GM19351 (cell line): ENCODE results near the gene UBL3.
A peak's percentile ranks its signal among the peaks of the same experiment; 100 is the strongest.

Source experiments
- ATAC-seq: cut with Tn5 transposase; IDR thresholded peaks from one replicate; pipeline ENCODE4 v1.9.1; 2021; ENCODE audit warnings: mild to moderate bottlenecking, moderate library complexity; ENCODE audit not compliant: unreplicated experiment

Gene UBL3

DNA sequence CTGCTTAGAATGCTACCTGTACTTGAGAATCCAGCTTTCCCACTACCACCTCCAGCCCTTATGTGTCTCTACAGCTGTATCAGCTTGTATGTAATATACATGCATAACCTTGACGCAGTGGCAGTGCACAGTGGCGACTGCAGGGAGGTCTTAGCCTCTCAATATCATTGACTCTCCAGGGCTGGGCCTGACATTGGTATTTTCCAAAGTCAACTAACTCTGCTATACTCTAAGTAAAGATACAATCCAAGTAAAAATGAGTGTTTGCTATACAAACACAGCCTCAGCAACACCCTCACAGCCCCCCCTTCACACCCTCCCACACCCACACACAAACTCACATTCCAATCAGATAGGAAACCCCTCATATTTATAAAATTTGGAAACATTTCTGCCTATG, 6.7 kb upstream of the UBL3 start:
- ATAC-seq: no peak

DNA sequence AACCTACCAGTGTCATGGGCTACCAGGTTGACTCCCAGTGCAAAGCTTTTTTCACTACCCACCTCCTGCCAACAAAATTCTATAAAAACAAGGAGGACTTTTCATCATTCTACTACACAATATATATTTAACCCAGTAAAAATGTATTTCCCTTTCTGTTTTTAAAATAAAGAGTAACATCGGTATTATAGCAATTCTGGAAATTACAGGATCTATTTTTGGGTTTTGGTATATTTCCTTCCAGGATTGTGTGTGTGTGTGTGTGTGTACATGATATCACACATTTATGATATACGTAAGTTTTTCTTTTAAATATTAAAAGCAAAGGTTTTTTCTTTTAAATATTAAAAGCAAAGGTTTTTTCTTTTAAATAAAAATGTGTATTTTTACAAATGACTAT, 6.0 kb upstream of the UBL3 start:
- ATAC-seq: no peak

DNA sequence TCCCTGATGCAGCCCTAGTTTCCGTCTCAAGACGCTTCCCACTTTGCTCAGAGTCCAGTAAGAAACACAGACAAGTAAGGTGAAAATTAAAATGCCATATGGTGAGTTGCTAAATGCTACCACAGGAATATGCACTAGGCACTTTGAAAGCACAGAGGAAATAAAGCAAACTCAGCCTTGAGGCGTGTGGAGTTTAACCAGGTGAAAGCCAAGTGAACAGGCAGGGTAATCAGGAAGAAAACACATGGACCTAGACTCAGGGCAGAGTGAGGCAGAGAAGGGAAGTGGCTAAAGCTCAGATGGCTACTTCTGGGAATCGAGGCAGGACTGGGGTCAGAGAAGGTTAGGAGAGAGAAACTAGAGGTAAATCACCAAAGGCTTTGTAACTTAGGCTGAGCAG, 5.4 kb upstream of the UBL3 start:
- ATAC-seq: no peak

DNA sequence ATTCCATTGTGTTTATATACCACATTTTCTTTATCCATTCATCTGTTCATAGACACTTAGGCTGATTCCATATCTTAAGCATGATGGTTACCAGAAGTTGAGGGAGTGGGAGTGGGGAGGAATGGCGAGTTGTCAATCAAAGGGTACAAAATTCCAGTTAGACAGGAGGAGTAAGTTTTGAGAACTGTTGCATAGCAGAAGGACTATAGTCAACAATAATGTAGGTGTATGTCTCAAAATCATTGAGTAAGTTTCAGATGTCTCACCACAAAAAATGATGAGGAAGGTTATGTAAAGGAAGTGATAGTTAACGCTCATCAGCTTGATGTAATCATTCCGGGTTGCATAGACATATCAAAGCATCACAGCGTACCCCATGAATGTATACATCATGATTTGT, 4.6 kb upstream of the UBL3 start:
- no peak for ATAC-seq

DNA sequence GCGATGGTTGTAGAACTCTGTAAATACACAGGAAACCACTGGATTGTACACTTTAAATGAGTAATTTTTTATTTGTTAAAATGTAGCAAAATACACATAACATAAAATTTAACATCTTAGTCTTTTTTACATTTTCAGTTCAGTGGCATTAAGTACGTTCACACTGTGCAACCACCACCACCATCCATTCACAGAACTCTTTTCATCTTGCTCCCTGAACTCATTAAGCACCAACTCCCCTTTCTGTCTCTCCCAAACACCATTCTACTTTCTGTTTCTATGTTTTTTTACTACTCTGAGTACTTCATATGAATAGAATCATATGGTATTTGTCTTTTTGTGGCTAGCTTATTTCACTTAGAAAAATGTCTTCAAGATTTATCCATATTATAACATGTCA, 2.7 kb upstream of the UBL3 start:
- no peak for ATAC-seq

DNA sequence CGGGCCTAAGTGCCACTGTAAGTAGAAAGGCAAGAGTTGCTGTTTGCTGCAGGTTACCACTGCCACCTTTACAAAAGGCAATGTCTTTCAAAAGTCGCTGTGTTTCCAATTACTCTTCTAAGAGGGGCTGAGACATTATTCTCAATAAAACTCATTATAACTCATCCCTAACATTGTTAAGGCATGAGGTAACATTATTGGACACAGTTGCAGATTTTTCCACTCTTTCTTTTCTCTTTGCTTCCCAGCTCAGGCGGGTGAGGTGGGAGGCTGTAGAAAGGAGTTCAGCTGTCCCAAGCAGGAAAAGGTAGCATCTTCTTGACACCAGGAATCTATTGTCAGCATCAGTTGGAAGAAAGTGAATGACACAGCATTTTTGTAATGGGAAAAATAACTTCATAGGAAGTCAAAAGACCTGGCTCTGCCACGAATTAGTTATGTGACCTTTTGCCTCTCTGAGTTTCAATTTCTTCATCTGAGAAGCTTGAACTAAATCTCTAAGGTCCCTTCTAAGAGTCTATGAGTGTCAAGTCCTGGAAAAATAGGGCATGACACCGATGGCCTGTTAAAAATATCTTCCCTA, 2.1 kb upstream of the UBL3 start:
- ATAC-seq: no peak

DNA sequence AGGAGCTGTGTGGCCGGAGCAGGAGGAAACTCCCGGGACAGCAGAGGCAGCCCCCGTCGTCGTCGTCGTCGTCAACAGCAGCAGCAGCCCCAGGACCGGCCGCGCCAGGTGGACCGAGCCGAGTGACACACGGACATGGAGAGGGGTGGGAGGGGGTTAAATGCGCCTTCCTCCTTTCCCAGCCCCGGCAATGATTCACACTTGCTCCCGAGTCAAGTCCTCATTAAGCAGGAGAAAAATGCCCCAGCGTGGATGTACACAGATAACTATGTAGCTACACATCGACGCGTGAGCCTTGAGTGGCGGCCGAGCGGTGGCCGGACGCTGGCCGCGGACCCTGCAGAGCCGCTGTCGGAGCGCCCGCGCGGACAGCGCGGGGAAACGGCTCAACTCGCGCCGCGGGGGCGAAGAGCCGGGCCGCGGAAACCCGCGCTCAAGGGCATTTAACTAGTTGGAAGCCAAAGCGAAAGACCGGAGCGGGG, 645 bp downstream of the UBL3 start:
- peak; percentile 30 for ATAC-seq

DNA sequence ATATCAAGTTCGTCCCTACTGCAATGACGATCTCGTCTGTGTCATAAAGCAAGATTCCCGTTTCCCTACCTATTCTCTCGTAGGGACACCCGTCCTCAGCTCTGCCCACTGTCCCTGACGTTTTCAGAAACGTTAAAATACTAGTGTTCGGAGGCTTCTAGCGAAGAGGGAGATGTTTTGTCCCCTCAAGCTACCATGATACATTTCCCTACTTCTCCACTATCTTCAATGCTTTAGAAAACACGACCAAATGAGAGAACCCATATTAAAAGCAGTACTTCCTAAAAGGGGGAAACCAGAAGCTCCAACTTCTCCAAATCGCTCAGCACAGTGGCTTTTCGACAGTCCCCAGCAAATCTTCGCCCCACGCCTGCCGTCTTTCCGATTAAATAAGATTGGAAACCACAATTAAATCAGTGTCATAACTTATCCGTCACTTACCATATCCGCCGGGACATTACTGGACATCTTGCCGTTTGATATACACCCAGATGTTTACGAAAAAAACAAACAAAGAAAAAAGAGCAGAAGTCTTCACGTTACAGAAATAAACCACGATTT, 1.3 kb downstream of the UBL3 start:
- ATAC-seq: no peak

DNA sequence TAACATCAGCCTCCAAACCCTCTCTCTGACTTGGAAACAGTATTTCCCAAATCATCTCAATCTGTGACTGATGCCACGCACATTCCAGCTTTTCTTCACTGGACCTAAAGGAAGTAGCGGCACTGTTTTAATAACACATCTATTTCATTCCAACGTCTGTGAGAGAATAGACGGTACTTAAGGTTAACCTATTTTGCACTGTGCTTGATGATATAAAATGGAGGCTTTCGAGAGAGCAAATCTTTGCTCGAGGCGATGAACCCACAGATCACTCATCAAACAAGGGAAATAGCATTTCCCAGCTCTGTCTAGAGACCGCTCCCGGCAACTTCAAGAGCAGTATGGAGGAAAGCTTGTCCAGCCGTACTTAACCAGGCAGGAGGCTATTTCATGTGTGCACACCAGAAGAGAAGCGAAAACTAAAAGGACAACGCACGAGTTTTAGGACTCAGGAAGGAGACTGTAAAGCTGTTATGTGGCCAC, 2.9 kb downstream of the UBL3 start:
- no peak for ATAC-seq

DNA sequence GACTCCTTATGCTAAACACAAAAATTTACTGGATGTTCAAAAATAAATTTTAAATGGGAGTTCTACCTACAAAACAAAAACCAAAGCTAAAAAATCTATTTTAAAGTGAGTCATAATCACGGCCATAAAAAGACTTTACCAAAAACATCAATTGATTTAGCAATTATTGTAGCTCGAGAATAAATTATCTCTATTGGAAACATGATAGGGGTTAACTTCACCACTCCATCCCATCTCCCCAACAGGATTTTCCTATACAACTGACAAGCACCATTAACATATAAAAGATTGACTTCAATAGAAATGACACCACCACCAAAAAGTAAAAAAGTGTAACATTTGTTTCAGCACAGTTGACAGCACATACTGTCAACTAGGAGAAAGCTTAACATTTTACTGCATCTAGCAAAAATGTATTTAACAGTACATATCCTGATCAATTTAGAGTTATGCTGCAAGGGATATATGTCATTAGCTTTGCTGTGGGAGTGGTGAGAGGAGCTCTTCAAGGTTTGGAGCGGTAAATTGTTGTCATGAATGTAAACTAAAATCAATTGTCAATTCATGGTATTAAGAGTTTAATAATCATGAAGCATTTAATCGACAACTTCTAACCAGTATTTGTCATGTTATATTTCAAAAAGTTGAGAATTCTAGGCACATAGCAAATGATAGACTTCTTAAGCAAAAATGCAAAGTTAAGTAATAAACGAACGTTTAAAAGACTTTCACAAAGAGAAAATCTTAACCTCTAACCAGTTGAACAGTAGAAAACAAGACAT, 3.8 kb downstream of the UBL3 start:
- no peak for ATAC-seq

DNA sequence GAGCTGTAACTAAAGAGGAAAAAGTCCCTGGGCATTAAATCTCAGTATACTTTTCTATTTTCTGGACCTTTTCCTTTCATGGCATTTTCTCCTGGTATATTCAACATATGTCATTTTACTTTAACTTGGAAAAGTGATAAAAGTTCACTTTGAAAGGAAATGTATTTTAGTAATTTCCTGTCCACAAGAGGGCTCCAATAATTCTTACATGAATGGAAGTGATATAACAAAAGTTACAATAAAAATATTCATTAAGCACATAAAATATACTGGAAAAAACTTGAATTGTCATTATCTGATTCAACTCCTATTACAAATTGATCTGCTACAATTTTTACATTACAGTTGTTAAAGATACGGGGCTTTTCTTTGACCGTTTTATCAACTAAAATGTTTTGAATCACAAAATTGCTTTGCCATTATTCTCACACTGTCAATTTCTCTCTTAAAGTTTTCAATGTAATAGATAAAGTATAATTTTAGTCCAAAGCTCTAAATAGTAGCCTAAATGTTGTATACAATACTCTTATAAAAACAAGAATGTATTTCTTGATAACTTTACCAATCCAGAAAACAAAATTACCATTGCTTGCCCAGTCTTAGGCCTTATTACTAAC, 4.9 kb downstream of the UBL3 start:
- no peak for ATAC-seq

DNA sequence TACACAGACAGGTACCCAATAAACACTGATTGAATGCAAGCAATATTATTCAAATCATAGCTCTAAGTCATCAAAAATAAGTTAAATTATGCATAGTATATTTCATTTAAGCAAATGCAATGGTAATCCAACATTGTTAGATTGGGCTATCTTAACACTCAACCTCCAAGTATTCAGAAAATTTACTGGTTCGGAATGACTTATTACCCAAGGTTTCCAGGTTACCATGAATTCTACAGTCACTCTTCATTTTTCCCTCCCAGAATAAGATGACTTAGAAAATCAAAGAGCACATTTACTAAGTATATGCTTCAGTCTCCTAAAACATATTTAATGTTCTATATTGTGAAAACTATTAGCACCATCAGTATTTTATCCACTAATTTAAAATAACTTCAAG, 6.0 kb downstream of the UBL3 start:
- ATAC-seq: no peak

DNA sequence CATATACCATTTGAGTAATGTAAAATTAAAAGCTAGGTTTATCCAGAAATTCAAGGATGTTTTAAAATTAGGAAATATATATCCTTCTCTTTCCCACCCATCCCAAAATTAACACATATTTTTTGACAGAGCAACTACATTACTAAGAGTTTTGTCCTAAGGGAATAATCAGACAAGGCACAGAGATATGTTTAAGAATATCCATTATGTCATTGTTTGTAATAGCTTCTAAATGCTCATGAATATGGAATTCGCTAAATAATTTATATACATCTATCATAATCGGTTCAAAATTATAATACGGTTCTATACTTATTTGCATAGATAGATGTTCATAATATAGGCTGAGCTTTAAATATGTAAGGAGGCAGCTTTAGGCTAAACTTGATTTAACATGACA, 9.8 kb downstream of the UBL3 start:
- ATAC-seq: no peak

DNA sequence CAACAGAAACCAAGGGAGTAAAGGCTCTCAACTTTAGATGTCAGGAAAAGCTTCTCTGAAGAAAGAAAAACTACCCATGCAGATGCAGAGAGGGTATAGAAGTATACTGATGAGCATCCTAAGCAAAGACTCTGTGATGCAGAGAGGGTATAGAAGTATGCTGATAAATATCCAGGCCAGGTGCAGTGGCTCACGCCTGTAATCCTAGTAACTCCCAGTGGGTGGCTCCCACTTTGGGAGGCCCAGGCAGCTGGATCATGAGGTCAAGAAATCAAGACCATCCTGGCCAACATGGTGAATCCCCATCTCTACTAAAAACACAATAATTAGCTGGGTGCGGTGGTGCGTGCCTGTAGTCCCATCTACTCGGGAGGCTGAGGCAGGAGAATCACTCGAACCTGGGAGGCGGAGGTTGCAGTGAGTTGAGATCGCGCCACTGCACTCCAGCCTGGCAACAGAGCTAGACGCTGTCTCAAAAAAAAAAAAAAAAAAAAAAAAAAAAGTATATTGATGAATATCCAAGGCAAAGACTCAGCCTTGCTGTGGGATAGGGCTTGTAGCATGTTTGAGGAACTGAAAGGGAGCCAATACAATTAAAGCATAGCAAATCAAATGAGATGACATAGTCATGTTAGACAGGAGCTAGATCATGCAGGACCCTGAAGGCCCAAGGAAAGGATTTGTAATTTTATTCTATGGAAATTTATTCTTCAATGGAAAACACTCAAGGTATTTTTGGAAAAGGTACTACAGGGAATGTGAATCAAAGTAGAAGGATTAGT, 14.9 kb downstream of the UBL3 start:
- no peak for ATAC-seq

DNA sequence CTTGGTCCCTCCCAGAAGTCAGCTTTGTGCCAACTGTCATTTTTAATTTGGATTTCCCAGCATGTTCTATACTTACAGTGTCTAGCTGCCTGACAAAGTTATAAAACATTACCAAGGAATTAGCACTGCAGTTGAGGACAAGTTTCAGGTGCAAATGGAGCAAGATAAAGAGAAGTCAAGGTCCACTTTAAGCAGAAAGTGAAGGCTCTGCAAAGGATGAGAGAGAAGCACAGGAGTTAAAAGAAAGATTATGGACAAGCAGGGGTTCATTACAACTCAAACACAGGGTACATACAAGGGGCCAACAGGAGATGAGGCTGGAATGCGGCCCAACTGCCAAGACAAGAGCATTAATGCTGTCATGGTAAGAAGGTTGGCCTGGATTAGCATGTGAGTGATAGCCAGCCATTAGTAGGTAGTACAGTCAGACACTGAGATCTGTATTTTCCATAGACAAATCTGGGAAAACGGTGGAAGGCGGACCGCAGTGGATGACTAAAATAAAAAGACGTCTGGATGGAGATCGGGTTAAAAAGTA, 17.6 kb downstream of the UBL3 start:
- ATAC-seq: no peak

DNA sequence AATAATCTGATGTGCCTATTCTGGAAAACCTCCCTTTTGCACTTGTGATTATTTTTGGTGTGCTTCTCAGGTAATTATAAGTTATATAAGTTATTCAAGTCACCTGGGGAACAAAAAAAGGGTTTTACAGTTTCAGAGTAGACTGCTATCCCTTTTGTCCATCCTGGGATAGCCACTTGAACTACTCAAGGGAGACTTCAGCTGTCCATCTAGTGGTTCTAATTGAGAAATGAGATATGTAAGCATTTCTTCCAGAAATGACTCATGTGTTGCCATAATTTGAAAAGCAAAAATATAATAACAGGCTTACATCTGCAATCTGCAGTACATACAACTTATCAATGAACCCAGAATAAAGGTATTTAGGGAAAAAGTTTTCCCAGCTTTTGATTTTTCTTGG, 20.4 kb downstream of the UBL3 start:
- no peak for ATAC-seq

DNA sequence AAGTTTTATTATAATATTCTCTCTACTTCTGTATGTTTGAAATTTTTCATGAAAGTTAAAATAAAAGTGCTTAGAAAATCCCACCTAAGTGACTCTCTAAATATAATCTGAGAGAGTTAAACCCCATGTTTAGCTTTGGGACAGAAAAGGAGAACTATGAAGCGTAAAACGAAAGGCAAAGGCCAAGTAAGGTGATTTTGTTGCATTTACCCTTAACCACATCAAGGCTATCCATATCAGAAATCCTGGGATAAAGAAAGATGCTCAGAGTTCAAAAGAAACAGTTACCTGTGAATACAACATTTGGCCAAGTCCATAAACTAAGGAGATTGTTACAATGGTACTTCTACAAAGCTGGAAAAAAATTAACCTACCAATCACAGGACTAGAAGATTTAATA, 31.3 kb downstream of the UBL3 start:
- no peak for ATAC-seq

DNA sequence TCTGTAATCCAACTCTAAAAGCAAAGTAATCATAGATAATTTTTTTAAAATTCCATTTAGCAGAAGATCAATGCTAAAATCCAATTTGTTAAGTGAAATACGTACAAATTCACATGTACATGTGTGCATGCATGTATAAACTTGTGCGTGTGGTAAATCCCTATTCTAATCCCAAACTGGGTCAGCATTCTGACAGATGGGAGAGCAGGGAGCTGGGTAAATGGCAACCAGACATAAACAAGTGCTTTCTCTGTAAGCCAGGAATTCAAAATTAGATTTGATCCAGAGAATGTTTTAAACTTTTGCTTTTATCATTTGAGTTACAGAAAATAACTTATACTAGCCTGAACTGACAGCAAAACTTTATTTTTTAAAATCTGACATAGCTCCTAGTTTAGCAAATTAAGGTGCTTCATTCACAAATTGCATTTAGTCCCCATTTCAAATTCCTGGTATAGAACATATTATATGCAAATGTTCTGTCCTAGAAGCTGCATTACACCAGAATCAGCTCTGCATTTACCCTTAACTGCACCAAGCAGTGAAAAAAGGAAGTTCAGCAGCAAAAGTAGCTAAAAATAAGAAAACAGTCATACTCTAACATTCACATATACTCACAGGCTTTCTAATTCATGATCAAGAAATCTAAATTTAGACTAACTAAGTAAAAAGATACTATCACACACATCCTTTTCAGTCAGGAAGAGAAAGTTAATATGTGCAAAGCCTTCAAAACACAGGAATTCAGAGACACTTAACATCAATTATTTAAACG, 32.6 kb downstream of the UBL3 start:
- ATAC-seq: peak; percentile 99

DNA sequence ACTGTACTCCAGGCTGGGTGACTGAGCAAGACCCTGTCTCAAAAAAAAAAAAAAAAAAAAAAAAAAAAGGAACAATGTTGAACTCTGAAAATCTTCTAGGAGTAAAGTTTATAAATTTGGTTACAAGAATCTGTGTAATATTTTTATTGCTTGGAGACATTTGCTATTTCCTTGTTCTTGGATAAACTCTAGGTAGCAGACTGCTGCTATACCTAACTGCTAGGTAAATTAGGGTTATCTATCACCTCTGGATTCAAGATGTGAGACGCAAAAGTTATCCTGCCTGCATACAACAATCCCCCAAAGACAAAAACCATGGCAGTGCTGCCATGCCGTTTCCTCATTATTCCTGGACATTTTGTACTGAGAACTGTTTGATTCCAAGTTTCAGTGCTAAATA, 33.7 kb downstream of the UBL3 start:
- ATAC-seq: no peak

DNA sequence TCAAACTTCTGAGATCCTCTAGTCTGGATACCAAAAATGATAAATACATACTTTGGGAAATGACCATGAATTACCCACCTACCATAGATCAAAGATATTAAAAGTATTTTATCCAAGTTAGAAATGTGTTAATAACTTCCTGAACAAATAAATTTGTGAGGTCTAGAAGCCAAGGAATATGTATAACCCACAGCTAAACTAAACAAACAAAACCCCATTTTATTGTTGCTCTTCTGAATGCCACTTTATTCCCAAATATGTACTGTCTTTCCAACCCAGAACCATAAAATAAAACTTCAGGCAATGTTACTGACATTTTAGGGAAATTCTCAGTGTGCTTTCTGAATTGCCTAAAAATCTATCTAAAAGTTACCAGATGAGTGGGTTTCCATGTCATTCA, 35.1 kb downstream of the UBL3 start:
- no peak for ATAC-seq
